ENCODE measurements around the gene PARVG. TPM values are rescaled to one million over a fixed set of nuclear protein-coding genes. Genes with fewer than 3 reads are reported as not detected.
A peak's percentile ranks its signal among the peaks of the same experiment; 100 is the strongest.

Gene PARVG
- total RNA-seq = 10 to 100 TPM in 2 of 4 donors, 1 to 10 TPM in 1, under 1 TPM in 1; 1.00 to 37.8 (median 20.6) TPM

- in situ Hi-C loops (cut with MboI; ENCODE audit: low pct_ligation_motif_present in 1 of 4, low pct_unique_long_range_greater_than_20kb in 1 of 4, low sequenced_read_pairs in 3 of 4) (no loop called here), intact Hi-C loops (cut with DNase I; ENCODE audit: low total_unique reads) (no loop called here)
- Histone ChIP-seq H3K27ac (peak within 1 kb of the TSS; percentile 58 to 78 (median 68)), H3K36me3 (no peaks in the 10 kb centered on the region), H3K4me3 (peak within 1 kb of the TSS in 3 of 4 donors; percentile 18 to 46 (median 25)), H3K4me1 (no peaks in the 10 kb centered on the region), H3K27me3 (no peaks in the 10 kb centered on the region), H3K9me3 (no peaks in the 10 kb centered on the region)
- WGBS, 2 donors (ENCODE audit: low coverage in 1 of 2) = 35 to 50% methylated on average over 5 of the region's 5 CpGs
- DNase-seq = peak; percentile 30
- TF ChIP-seq POLR2A (IDR thresholded peaks at IDR 0.05) (no peak), EP300 (IDR thresholded peaks at IDR 0.05; ENCODE audit: low read depth) (no peak), CTCF (IDR thresholded peaks at IDR 0.05) (no peak), POLR2AphosphoS5 (IDR thresholded peaks at IDR 0.05) (no peak)
Measured at GRCh38 chr22:44180706-44181032, at the start of gene PARVG. Gene PARVG, plus strand, starts transcription at chr22:44180925. Its CDS starts 2,405 bp downstream, at chr22:44183330.

- H3K27ac ChIP-seq = no peak overlapping the region
- in situ Hi-C loops (cut with MboI; ENCODE audit: low pct_ligation_motif_present in 1 of 4, low pct_unique_long_range_greater_than_20kb in 1 of 4, low sequenced_read_pairs in 3 of 4) (no loop called here), intact Hi-C loops (cut with DNase I; ENCODE audit: low total_unique reads) (no loop called here)
- peaks cover 0 to 3% (median under 1%) of the 10 kb centered on the region in 4 donors for H3K36me3 ChIP-seq
- 97% methylated on average over 12 of the region's 12 CpGs; no CpG with 5 or more reads in 1 of the 2 donors for WGBS, 2 donors (ENCODE audit: low coverage in 1 of 2)
- no peak for TF ChIP-seq CTCF (IDR thresholded peaks at IDR 0.05)
- TF ChIP-seq EP300 (IDR thresholded peaks at IDR 0.05; ENCODE audit: low read depth) = no peak
- TF ChIP-seq POLR2A (IDR thresholded peaks at IDR 0.05) = no peak
- no peak for TF ChIP-seq POLR2AphosphoS5 (IDR thresholded peaks at IDR 0.05)
- no peak overlapping the region for H3K4me3 ChIP-seq
- H3K4me1 ChIP-seq = peaks cover 0 to 5% (median 0%) of the 10 kb centered on the region in 4 donors
- peaks cover 0 to 5% of the 10 kb centered on the region in 2 donors for H3K9me3 ChIP-seq
- DNase-seq = no peak
- H3K27me3 ChIP-seq = no peaks in the 10 kb centered on the region
Measured at GRCh38 chr22:44131412-44131811, 49.3 kb upstream of the PARVG start.

GRCh38 chr22:44131989-44132685 lies 48.6 kb upstream of the PARVG start:
- Histone ChIP-seq H3K4me1 (peaks cover 0 to 5% (median 0%) of the 10 kb centered on the region in 4 donors), H3K36me3 (peaks cover 0 to 7% (median 1%) of the 10 kb centered on the region in 4 donors), H3K9me3 (peaks cover 0 to 1% of the 10 kb centered on the region in 2 donors), H3K4me3 (no peak overlapping the region), H3K27me3 (no peaks in the 10 kb centered on the region), H3K27ac (no peak overlapping the region)
- no peak for DNase-seq
- in situ Hi-C loops (cut with MboI; ENCODE audit: low pct_ligation_motif_present in 1 of 4, low pct_unique_long_range_greater_than_20kb in 1 of 4, low sequenced_read_pairs in 3 of 4) = no loop called here
- no peak for TF ChIP-seq CTCF (IDR thresholded peaks at IDR 0.05)
- no peak for TF ChIP-seq POLR2A (IDR thresholded peaks at IDR 0.05)
- no peak for TF ChIP-seq POLR2AphosphoS5 (IDR thresholded peaks at IDR 0.05)
- TF ChIP-seq EP300 (IDR thresholded peaks at IDR 0.05; ENCODE audit: low read depth) = no peak
- WGBS, 2 donors (ENCODE audit: low coverage in 1 of 2) = 75 to 93% methylated on average over 4 to 13 of the region's 13 CpGs
- intact Hi-C loops (cut with DNase I; ENCODE audit: low total_unique reads) = no loop called here

GRCh38 chr22:44132724-44133123 lies 48.0 kb upstream of the PARVG start:
- 78 to 83% methylated on average over 6 to 12 of the region's 12 CpGs for WGBS, 2 donors (ENCODE audit: low coverage in 1 of 2)
- H3K9me3 ChIP-seq = peaks cover 0 to 7% of the 10 kb centered on the region in 2 donors
- no peak for DNase-seq
- H3K4me3 ChIP-seq = no peak overlapping the region
- peaks cover 0 to 5% (median 0%) of the 10 kb centered on the region in 4 donors for H3K4me1 ChIP-seq
- intact Hi-C loops (cut with DNase I; ENCODE audit: low total_unique reads) = no loop called here
- no peak overlapping the region for H3K27ac ChIP-seq
- TF ChIP-seq POLR2AphosphoS5 (IDR thresholded peaks at IDR 0.05) = no peak
- TF ChIP-seq EP300 (IDR thresholded peaks at IDR 0.05; ENCODE audit: low read depth) = no peak
- no peak for TF ChIP-seq CTCF (IDR thresholded peaks at IDR 0.05)
- no peak for TF ChIP-seq POLR2A (IDR thresholded peaks at IDR 0.05)
- in situ Hi-C loops (cut with MboI; ENCODE audit: low pct_ligation_motif_present in 1 of 4, low pct_unique_long_range_greater_than_20kb in 1 of 4, low sequenced_read_pairs in 3 of 4) = no loop called here
- peaks cover 0 to 9% (median 1%) of the 10 kb centered on the region in 4 donors for H3K36me3 ChIP-seq
- no peaks in the 10 kb centered on the region for H3K27me3 ChIP-seq
